ENCODE data around the gene ARHGAP27.

GRCh38 chr17:45429339-45430005, 3.2 kb downstream of the ARHGAP27 start:
- TF ChIP-seq FOXM1 (IDR thresholded peaks at IDR 0.05; ENCODE audit: borderline replicate concordance, low read depth) (no peak), EP300 (IDR thresholded peaks at IDR 0.05; ENCODE audit: borderline replicate concordance) (no peak), REST (IDR thresholded peaks at IDR 0.05; ENCODE audit: low read depth) (no peak), CEBPB (IDR thresholded peaks at IDR 0.05) (no peak), ZBTB7A (IDR thresholded peaks at IDR 0.05; ENCODE audit: low read depth) (no peak), TEAD4 (IDR thresholded peaks at IDR 0.05) (no peak), MAX (IDR thresholded peaks at IDR 0.05) (no peak), RAD21 (IDR thresholded peaks at IDR 0.05; ENCODE audit: low read depth) (no peak), TAF1 (IDR thresholded peaks at IDR 0.05; ENCODE audit: low read depth) (no peak), YY1 (IDR thresholded peaks at IDR 0.05; ENCODE audit: low read depth) (no peak), USF1 (IDR thresholded peaks at IDR 0.05) (no peak), CREB1 (IDR thresholded peaks at IDR 0.05; ENCODE audit: low read depth) (no peak), TCF12 (IDR thresholded peaks at IDR 0.05; ENCODE audit: low read depth) (no peak)
